KBM-7 (cell line): ENCODE results near the gene OR13J1.
"Not testable (repeated sequence)": the region's sequence is repeated elsewhere in the genome, so short reads cannot be mapped to it uniquely, and the experiment has no call there.

Experiments
- DNase-seq: peaks from one replicate; pipeline ENCODE4 v3.0.0-alpha.2; 2015
- in situ Hi-C: fragments of 300-500 bp; cut with MboI; formaldehyde crosslinking; loops from 2 replicates; pipeline ENCODE4 v1.14.3; 2020; ENCODE audit warnings: low sequenced_read_pairs, low pct_unique_long_range_greater_than_20kb, mixed read lengths

The OR13J1 gene, protein sequence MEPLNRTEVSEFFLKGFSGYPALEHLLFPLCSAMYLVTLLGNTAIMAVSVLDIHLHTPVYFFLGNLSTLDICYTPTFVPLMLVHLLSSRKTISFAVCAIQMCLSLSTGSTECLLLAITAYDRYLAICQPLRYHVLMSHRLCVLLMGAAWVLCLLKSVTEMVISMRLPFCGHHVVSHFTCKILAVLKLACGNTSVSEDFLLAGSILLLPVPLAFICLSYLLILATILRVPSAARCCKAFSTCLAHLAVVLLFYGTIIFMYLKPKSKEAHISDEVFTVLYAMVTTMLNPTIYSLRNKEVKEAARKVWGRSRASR

DNA sequence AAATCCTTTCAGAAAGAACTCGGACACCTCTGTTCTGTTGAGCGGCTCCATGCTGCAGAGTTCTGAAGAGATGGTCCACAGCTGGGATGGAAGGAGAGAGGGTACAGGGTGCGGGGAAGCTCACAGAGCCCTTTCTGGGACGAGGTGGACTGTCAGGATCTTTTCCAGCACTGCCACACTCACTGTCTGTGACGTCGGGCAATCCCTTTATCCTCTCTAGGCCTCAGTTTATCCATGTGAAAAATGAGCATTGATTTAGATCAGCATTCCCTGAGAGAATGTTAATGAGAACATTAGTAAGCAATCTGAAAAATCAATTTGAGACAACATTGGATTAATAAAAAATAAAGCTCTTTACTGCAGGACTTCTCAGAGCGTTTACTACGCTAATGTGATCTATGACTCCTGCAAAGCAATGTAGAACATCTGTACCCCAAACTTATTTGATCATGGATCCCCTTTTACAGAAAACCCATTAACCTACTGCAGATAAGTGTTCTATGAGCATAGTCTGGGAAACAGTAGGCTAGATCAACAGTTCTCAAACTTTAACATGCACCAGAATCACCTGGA lies at the start of gene OR13J1:
OR13J1 (minus strand) TSS at position 51 of the 573 bp plus-strand sequence; CDS start at position 51, 0 bp downstream.
- no peak for DNase-seq
- in situ Hi-C loops = no loop called here

DNA sequence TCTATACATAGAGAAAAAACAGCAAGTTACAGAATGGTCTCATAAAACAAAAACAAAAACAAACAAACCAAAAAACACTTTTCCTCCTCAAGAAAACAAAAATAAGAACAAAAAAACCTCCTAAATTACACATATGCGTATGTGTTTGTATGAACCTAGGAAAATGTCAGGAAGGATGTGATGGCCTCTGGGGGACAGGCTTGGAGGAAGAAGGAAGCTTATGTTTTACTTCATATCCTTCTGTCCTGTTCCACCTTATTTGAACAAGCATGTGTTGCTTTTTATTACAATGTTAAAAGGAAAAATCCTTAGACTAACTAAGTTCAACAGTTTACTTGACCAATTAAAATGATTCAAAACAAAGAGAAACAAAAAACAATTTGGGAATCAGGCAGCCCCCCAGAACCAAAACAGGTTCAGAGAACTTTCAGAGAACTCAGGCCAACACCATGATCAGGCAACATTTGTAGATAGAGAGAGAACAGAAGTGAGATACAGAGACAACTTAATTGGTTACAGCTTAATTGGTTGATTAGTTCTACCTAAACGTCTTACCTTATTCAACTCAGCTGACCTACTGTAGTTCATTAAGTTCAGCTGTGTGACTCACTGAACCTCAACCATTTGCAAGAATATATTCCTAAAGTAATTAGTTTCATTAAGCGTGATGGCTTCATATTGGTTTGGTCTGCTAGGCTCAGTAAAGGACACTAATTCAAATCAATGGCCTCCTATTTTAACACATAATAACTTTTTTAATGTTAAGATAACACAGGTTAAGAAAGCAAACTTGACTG lies 49.2 kb upstream of the OR13J1 start:
- DNase-seq = no peak
- in situ Hi-C loops = no loop called here

DNA sequence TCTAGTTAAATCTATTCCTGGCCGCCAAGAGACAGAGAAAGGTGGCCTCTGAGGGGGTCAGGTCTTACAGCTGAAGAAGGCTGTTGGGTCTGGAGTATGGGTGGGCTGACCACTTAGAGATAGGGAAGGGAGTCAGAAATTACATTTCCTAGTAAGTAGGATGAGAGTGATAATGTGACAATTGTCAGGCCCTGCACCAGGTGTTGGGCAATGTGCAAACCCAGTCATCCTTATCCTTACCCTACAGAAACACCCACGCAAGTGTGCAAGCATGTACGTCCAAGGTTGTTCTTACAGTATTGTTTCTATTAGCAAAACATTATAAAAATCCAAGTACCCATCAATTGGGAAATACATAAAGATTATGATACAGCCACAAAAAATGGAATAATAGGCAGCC lies 48.6 kb upstream of the OR13J1 start:
- DNase-seq = no peak
- in situ Hi-C loops = no loop called here

DNA sequence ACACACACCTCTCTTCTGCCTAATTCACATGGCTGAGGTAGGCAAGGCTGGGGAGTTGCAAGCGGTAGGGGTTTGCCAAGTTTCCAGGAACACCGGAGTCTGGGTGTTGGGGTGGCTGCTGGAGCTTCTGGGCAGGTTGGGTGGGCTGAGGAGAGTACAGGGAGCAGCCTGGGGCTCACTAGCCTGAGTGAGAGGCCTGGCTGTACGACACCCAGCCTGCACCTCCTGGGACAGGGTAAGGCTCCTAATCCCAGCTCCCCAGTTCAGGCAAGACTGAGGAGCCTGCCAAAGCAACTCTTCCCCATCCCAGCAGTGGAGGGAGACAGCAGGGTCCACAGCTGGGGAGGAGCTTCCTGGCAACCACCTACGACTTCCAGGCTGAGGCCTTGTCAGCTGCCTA lies 47.1 kb upstream of the OR13J1 start:
- in situ Hi-C loops = no loop called here
- DNase-seq = no peak

DNA sequence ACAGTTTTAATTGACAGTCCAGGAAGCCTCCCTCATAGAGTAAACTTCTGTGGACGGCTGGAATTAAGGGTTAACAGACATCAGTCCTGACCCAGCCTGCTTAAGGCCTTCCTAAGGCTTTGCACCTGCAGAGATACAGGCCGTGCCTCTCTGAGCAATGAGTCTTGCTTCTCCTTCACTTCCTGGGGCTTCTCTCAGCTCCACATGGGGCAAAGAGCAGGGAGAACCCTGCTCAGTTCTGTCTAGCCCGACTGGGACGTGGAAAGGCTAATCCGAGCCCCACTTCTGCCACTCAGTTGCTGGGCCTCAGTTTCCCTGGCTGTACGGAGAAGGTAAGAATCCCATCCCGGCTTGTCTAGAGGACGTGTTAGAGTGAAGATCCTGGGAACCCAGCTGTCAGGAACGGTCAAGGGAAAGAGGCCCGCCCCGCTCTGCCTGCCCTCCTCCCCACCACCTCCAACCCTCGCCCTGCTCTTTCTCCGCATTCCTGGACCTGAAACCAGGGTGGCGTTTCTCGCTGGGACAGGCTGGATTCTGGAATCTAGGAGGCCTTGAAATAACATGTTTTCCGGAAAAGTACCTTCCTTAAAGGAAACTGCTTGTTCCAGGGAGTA lies 45.6 kb upstream of the OR13J1 start:
- DNase-seq = no peak
- in situ Hi-C loops = no loop called here

DNA sequence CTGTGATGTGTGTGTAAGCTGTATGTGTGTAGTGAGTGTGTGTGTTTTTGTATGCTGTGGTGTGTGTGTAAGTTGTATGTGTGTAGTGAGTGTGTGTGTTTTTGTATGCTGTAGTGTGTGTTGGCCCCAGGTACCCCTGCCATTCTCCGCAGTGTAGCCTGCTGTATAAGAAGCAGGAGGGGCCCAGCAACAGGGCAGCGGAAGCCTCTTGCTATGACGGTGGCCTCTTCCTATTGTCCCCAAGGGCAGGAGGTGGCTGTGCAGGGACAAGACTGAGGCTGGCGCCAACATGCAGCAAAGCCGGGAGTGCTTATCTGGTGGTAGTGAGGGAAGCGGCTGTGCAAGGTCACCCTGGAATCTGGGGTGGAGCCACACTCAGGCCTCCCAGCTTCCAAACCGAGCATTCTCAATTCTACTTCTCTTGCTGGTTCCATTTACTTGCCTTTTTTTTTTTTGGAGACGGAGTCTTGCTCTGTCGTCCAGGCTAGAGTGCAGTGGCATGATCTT lies 44.2 kb upstream of the OR13J1 start:
- peak; percentile 45 for DNase-seq
- in situ Hi-C loops = no loop called here

DNA sequence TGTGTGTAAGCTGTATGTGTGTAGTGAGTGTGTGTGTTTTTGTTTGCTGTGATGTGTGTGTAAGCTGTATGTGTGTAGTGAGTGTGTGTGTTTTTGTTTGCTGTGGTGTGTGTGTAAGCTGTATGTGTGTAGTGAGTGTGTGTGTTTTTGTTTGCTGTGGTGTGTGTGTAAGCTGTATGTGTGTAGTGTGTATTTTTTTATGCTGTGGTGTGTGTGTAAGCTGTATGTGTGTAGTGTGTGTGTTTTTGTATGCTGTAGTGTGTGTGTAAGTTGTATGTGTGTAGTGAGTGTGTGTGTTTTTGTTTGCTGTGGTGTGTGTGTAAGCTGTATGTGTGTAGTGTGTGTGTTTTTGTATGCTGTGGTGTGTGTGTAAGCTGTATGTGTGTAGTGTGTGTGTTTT lies 43.2 kb upstream of the OR13J1 start:
- DNase-seq, in situ Hi-C loops: not testable (repeated sequence)

DNA sequence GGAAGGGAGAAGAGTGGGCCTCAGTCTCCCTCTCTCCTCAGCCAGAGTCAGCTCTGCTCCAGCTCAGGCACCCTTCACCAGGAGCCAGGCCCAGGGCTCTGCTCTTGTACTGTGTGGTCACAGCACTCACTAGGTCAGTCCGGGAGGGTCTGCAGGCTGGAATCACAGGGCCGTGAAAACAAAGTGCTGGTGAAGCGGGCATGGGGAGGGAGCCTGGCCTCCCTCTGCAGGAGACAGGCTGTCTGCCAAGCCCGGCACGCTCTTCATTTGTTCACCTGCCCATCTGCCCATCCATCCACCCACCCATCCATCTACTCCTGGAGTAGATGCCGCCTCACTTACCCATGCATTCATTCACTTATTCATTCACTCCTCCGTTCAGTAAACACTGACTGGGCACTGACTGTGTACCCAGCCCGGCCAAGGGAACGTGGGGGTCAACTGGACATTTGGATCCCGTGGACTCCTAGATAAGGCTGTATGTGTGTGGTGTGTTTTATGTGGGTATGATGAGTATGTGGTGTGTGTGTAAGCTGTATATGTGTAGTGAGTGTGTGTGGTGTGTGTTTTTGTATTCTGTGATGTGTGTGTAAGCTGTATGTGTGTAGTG lies 42.7 kb upstream of the OR13J1 start:
- in situ Hi-C loops = no loop called here

DNA sequence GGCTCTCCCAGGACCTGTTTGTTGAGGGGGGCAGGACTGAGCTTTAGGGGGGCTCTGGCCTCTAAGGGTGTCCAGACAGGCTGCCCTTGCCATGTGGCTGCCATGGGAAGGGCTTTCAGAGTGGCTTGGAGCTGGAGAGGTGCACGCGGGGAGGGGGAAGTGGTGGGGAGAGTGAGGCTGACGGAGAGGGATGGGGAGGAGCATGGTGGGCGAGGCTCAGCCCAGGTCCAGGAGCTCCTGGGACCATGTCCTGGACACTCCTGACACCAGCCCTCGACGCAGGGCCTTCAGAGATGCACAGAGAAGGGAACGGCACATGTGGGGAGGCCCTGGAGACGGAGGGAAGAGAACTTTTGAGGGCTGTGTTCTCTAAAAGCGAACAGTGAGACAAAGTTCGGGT lies 41.5 kb upstream of the OR13J1 start:
- no peak for DNase-seq
- in situ Hi-C loops = no loop called here

More for the DNA sequence above, 42.7 kb upstream of the OR13J1 start:
- DNase-seq = no peak

DNA sequence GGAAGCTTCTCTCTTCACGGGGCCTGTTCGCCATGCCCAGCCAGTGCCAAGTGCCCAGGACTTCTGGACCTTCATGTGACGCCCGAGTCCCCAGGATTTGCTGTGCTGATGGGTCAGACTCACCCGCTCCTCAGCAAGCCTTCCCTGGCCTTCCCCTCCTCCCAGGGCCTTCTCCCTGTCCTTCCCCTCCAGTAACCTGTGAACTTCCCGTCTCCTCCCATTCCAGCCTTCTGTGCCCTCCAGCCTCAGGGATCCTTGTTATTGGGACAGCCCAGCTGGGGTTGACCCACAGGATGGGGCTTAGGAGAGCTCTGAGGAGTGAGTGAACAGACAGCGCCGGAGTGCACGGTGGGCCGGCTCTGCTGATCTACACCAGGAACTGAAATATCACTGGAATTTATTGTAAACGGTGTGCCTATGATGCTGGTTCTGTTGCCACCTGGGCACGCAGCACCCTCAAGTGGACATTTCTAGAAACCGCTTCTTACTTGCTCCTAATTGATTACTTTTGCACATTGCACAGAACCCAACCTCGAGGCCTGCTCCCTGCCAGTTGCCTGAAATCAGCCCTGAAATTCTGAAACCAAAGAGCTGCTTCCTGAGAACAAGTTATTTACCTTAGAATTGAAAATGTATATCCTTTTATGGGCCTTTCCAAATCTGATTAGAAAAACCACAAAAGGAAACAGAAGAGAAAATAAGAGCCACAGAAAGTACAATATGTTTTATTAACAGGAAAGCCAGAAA lies 40.6 kb upstream of the OR13J1 start:
- peak; percentile 71 for DNase-seq
- in situ Hi-C loops = no loop called here

DNA sequence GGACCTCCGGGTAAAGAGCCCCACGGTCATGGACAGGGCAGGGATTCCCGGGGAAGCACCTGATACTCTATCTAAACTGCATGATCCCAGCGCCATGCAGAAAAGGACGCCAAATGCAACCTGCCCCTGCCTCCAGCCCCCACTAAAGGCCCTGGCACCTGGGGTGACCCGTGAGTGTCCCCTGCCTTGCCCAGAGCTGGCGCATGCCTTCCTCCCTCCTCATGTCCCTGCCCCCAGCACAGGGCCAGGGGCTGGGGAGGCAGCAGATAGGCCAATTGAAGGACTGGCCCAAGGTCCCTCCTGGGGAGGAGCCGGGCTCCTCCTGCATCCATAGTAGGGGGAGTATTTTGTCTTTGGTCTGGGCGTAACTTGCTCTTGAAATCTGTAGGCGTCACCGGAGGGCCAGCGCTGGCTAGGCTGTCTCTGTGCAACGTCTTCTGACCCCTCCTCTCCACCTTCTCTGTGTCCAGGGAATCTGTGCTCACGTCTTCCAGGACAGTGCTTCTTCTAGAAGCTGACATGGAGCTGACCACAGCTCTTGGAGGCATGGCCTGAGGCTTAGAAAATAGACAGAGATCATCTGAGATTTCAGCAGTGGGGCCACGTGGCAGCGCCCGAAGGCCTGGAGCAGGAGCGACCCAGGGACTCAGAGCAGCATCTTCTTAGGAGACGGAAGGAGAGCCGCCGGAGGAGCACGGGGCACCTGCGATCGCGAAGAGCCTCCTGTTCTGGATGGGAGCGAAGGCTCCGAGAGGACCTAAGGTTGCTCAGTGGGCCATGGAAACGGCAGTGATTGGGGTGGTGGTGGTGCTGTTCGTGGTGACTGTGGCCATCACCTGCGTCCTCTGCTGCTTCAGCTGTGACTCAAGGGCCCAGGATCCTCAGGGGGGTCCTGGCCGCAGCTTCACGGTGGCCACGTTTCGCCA lies 39.7 kb upstream of the OR13J1 start:
- in situ Hi-C loops = no loop called here

DNA sequence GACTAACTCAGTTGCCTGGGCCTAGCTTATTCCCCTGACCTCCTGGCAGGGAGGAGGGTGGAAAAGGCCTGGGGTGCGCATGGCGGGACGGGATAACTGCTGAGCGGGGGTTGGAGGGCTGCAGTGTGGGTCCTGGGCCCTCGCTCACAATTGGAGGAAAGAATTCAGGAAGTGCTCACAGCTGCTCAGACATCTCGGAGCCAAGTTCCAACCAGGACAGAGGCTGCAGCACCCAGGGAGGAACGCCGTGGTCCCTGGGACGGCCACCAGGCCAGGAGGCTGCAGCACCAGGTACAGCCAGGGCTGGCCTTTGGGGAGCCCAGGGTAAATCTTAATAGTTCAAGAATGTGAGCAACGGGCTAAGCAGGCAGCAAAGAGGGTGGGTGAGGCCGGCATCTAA lies 39.1 kb upstream of the OR13J1 start, which contains the start of gene SPAAR:
SPAAR (plus strand) TSS at position 217 of the 400 bp plus-strand sequence. CDS start 974 bp downstream, outside the sequence.
- in situ Hi-C loops = no loop called here
- DNase-seq = no peak

More for the DNA sequence above, 39.7 kb upstream of the OR13J1 start:
- no peak for DNase-seq

DNA sequence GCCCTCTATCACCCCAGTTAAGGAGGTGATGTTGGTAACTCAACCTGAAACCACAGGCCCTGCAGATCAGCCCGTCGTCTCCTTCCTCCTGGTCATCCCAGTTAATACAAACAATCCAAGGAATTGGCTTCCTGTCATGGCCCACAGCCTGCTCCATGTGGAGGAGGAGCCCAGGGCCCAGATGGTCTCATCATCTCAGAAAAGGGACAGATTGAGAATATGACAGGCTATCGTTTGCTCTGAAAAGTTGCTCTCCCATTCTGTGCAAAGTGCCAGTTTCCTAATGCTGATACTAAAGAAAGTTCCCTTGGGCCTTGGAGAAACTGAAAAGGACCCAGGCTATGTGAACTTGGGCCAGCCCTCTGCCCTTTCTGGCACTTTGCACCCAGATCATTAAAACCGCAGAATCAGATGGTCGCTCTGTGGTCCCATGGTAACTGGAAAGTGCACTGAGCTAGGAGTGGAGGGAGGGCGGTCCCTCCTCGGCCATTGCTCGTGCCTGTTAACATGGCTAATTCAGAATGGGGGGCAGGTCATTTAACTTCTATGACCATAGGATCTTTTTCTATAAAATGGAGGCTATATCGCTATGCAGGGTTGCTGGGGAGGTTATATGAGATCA lies 38.4 kb upstream of the OR13J1 start:
- DNase-seq = no peak
- in situ Hi-C loops = no loop called here

DNA sequence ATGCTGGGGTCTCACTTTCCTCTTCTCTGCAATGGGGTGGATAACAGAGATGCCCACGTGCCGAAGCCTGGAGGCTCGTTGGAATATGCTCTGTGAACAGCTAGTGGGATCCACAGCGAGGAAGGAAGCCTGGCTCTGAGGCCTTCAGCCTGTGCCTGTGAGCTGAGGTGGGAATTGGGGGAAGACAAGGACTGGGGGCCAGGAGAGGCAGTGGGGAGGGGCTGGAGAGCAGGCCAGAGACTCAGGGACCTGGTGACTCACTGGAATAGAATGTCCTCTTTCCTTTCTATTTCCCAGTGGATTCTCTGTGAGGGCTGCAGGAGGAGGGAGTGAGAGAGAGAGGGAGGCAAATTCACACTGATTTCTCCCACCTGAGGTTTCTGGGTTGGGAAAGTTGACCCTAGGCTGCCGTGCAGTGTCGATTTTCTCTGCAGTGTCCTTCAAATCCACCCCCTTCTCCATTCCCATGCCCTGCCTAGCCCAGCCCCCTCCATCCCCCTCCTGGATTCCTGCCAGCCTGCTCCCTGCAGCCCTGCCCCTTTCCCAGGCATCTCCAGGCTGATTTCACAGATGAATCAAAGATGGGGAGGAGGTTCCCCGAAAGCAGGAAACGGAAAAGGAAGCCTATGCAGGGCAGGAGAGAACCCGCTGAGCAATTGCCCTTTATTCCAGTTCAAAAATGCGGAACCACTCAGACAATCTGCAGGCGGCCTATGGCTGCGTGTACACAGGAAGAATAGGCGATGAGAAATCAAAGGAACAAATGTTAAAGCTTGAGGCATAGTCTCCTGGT lies 37.7 kb upstream of the OR13J1 start:
- DNase-seq = peak; percentile 85
- in situ Hi-C loops = no loop called here

DNA sequence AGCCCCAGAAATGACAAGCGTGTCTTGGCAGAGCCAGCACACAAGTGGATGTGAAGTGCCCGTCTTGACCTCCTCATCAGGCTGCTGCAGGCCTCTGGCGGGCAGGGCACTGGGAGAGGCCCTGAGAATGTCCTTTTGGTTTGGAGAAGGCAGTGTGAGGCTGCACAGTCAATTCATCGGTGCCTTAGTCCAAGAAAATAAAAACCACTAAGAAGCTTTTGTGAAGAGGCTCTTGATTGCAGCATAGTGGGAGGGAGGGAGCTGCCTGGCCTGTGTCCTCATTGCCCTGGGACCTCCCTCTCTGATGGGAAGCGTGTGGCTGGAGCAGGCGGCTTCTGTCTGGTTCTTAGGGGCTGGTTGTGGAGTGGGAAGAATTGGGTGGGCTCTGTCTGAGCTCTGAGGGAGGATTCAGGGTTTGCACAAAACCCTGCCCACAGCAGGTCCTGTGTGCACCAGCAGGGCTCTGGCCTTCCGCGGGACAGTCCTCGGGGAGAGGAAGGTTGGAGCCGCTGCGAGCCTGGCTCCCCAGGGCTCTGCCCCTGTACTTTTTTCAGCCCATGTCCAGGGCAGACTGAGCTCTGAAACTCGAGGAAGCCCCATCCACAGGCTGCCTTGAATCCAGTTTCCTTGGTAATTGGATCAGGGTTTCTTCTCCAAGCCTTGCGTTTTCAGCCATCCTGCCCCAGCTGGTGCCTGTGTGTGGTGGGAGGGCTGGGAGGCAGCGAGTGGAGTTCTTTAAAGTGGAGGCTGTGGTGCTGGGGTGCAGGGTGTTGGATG lies 36.9 kb upstream of the OR13J1 start:
- in situ Hi-C loops = no loop called here
- DNase-seq = no peak
